Measurements from ENCODE around the gene NRG3. TPM values are rescaled to one million over a fixed set of nuclear protein-coding genes. Genes with fewer than 3 reads are reported as not detected.

The NRG3 gene
- total and polyA plus RNA-seq, 3 experiments from 2014 or later, result not detected

DNA sequence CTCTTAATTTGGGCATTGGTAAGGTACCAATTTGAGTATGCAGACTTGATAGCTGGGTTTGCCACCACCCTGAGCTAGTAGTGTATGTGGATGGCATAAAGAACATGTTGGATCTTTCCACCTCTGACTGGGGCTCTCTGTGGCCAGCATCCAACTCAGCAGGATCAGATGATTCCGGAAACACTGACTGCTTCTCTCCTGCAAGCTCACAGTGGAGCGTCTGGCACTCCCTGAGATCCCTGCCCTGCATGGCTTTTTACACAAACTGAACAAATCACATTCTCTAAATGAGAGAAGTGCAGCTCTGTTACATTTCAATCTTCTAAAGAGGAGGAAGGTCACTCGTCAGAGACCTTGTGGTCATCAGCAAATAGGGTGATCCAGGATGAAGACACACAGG is 1057.5 kb downstream of the NRG3 start:
- no peaks in the 10 kb centered on the region for H3K27me3 Mint-ChIP-seq
- ChIA-PET POLR2A (no interaction called here), CTCF (no interaction called here)
- Histone ChIP-seq H3K4me1 (ENCODE audit: insufficient read depth, low read length) (no peaks in the 10 kb centered on the region), H3K9me3 (ENCODE audit: low read length) (no peaks in the 10 kb centered on the region), H3K27me3 (ENCODE audit: insufficient read depth, low read length, poor library complexity, severe bottlenecking) (no peaks in the 10 kb centered on the region), H3K4me3 (ENCODE audit: low read length) (no peak overlapping the region), H3K36me3 (ENCODE audit: insufficient read depth, low read length) (no peaks in the 10 kb centered on the region), H3K27ac (ENCODE audit: low read depth, low read length) (no peak overlapping the region)
- DNase-seq, result no peak
- no peaks in the 10 kb centered on the region for H3K36me3 Mint-ChIP-seq
- H3K4me1 Mint-ChIP-seq, result no peaks in the 10 kb centered on the region
- no peak overlapping the region for H3K27ac Mint-ChIP-seq
- no peak overlapping the region for H3K4me3 Mint-ChIP-seq
- peaks cover 0 to 9% (median 3%) of the 10 kb centered on the region in 5 donors for H3K9me3 Mint-ChIP-seq

DNA sequence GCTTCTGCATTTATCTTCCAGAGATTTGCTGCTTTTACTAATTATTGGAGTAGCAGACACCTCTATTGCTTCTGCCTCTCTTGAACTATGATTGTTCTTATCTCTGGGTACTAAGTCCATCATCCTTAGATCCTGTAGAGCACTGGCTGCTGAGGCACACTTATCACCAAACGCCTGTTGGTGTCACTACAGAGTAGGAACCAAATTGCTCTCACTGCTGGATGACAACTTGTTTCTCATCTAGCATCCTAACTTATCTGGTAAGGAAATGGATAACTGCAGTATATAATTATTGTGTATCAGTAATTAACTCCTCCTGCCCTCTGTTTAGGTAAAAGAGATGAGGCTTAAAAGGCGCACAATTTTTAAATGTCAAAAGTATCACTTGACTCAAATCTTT is 1059.4 kb downstream of the NRG3 start:
- POLR2A ChIA-PET, result no interaction called here
- Histone ChIP-seq H3K4me3 (ENCODE audit: low read length) (no peak overlapping the region), H3K9me3 (ENCODE audit: low read length) (no peaks in the 10 kb centered on the region), H3K4me1 (ENCODE audit: insufficient read depth, low read length) (no peaks in the 10 kb centered on the region), H3K36me3 (ENCODE audit: insufficient read depth, low read length) (no peaks in the 10 kb centered on the region), H3K27ac (ENCODE audit: low read depth, low read length) (no peak overlapping the region), H3K27me3 (ENCODE audit: insufficient read depth, low read length, poor library complexity, severe bottlenecking) (no peaks in the 10 kb centered on the region)
- Mint-ChIP-seq H3K9me3 (peaks cover 0 to 9% (median 3%) of the 10 kb centered on the region in 5 donors), H3K4me3 (no peak overlapping the region), H3K36me3 (no peaks in the 10 kb centered on the region), H3K27ac (no peak overlapping the region), H3K27me3 (no peaks in the 10 kb centered on the region), H3K4me1 (no peaks in the 10 kb centered on the region)
- CTCF ChIA-PET, result no interaction called here
- no peak for DNase-seq

DNA sequence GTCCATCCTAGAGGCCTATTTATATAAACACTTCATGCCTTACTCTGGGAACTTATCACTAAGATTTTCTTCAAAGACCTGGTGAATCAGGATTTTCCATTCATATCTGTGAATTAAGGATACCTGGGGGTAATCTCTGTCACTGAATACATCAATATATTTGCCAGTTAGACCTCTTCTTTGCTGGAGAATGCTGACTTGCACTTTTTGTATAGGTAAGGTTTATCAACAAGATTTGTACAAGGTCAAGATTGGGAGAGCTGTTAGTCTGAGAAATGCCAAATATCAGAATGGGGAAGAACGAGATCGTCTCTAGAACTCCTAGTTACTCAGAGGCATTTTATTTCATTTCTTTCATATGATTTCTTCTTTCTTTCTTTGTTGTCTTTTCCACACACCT is 1060.0 kb downstream of the NRG3 start:
- no peak for DNase-seq
- peaks cover 0 to 9% (median 3%) of the 10 kb centered on the region in 5 donors for H3K9me3 Mint-ChIP-seq
- Histone ChIP-seq H3K27me3 (ENCODE audit: insufficient read depth, low read length, poor library complexity, severe bottlenecking) (no peaks in the 10 kb centered on the region), H3K4me1 (ENCODE audit: insufficient read depth, low read length) (no peaks in the 10 kb centered on the region), H3K36me3 (ENCODE audit: insufficient read depth, low read length) (no peaks in the 10 kb centered on the region), H3K27ac (ENCODE audit: low read depth, low read length) (no peak overlapping the region), H3K9me3 (ENCODE audit: low read length) (no peaks in the 10 kb centered on the region), H3K4me3 (ENCODE audit: low read length) (no peak overlapping the region)
- H3K36me3 Mint-ChIP-seq, result no peaks in the 10 kb centered on the region
- H3K4me3 Mint-ChIP-seq, result no peak overlapping the region
- no peaks in the 10 kb centered on the region for H3K4me1 Mint-ChIP-seq
- POLR2A ChIA-PET, result no interaction called here
- H3K27me3 Mint-ChIP-seq, result no peaks in the 10 kb centered on the region
- no peak overlapping the region for H3K27ac Mint-ChIP-seq
- CTCF ChIA-PET, result no interaction called here

DNA sequence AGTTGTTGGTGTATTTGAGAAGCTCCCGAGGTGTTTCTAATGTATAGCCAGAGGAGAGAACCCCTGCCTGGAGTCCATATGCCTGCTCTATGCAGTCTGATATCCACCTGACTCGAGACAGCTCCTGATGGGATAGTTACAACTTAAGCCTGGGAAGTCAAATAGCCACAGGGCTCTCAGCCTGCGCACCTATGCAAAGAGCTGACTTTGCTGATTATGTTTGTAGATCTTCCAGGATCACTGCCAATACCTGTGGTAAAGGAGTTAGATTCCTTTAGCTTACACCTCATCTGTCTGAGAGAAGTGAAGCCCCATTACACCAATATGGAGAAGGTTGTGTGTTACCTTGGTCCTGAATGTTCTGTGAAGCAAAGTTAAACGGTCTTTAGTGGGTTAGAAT is 1063.3 kb downstream of the NRG3 start:
- H3K27ac ChIP-seq (ENCODE audit: low read depth, low read length), result no peak overlapping the region
- H3K4me1 Mint-ChIP-seq, result no peaks in the 10 kb centered on the region
- ChIA-PET CTCF (no interaction called here), POLR2A (no interaction called here)
- peaks cover 2 to 5% (median 3%) of the 10 kb centered on the region in 5 donors for H3K9me3 Mint-ChIP-seq
- no peaks in the 10 kb centered on the region for H3K27me3 ChIP-seq (ENCODE audit: insufficient read depth, low read length, poor library complexity, severe bottlenecking)
- H3K4me3 ChIP-seq (ENCODE audit: low read length), result no peak overlapping the region
- H3K4me3 Mint-ChIP-seq, result no peak overlapping the region
- no peaks in the 10 kb centered on the region for H3K27me3 Mint-ChIP-seq
- no peaks in the 10 kb centered on the region for H3K36me3 ChIP-seq (ENCODE audit: insufficient read depth, low read length)
- H3K36me3 Mint-ChIP-seq, result no peaks in the 10 kb centered on the region
- H3K4me1 ChIP-seq (ENCODE audit: insufficient read depth, low read length), result no peaks in the 10 kb centered on the region
- no peak for DNase-seq
- no peaks in the 10 kb centered on the region for H3K9me3 ChIP-seq (ENCODE audit: low read length)
- no peak overlapping the region for H3K27ac Mint-ChIP-seq

DNA sequence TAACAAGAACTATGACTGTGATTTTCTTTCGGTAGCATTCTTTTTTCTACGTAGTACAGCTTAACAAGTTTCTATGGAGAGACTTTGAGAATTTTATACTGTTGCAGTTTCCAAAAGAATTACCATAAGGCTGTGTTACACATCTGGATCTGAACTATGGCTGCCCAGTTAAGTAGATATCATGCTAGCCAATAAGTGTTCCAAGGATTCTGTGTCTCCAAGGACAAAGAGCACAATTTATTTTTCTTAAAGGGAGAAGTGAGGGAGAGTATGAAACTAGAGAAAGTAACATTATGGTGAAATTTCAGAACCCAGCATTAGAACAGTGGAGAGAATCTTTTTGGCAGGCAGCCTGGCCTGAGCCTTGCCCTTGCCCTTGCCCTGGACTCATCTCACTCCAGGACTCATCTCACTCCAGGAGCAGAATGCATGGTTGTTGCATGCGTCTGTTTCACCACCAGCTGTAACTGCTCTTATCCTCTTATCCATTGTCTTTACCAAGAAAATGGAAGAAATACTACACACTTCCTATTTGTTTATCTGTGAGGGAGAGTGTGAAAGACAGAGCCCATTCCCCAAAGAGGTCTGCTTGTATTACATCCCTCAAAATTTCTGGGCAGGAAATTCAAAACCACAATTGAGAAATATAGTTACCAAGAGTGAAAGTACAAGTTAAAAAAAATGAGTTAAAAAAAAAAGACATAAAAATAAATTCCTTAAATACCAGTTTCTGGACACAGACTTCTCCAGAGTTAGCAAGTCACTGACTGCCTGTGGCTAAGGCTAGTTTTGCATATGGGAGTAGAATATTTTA is 1067.5 kb downstream of the NRG3 start:
- no peaks in the 10 kb centered on the region for H3K4me1 ChIP-seq (ENCODE audit: insufficient read depth, low read length)
- peaks cover 2 to 8% (median 8%) of the 10 kb centered on the region in 5 donors for H3K9me3 Mint-ChIP-seq
- ChIA-PET CTCF (no interaction called here), POLR2A (no interaction called here)
- no peak overlapping the region for H3K4me3 Mint-ChIP-seq
- H3K36me3 ChIP-seq (ENCODE audit: insufficient read depth, low read length), result no peaks in the 10 kb centered on the region
- H3K36me3 Mint-ChIP-seq, result no peaks in the 10 kb centered on the region
- H3K27ac Mint-ChIP-seq, result no peak overlapping the region
- no peaks in the 10 kb centered on the region for H3K27me3 Mint-ChIP-seq
- no peaks in the 10 kb centered on the region for H3K4me1 Mint-ChIP-seq
- H3K4me3 ChIP-seq (ENCODE audit: low read length), result no peak overlapping the region
- no peaks in the 10 kb centered on the region for H3K9me3 ChIP-seq (ENCODE audit: low read length)
- DNase-seq, result no peak
- no peak overlapping the region for H3K27ac ChIP-seq (ENCODE audit: low read depth, low read length)
- H3K27me3 ChIP-seq (ENCODE audit: insufficient read depth, low read length, poor library complexity, severe bottlenecking), result no peaks in the 10 kb centered on the region

DNA sequence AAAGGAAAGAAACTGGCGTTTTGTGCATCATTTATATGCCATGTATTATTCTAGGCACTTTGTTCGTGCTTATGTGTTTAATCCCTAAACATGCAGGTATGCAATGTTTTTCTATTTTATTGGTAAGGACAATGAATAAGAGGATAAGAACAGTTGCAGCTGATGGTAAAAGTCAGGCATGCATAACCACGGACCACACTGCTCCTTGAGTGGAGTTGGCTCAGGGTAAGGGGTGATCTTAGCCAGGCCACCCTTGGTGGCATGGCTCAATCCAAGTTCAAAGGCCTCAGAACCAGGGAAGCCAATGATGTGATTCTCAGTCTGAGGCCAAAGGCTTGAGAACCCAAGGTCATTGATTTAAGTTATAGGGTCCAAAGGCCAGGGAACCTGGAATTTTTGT is 1068.1 kb downstream of the NRG3 start:
- Histone ChIP-seq H3K4me1 (ENCODE audit: insufficient read depth, low read length) (no peaks in the 10 kb centered on the region), H3K27ac (ENCODE audit: low read depth, low read length) (no peak overlapping the region), H3K9me3 (ENCODE audit: low read length) (no peaks in the 10 kb centered on the region), H3K36me3 (ENCODE audit: insufficient read depth, low read length) (no peaks in the 10 kb centered on the region), H3K4me3 (ENCODE audit: low read length) (no peak overlapping the region), H3K27me3 (ENCODE audit: insufficient read depth, low read length, poor library complexity, severe bottlenecking) (no peaks in the 10 kb centered on the region)
- Mint-ChIP-seq H3K4me3 (no peak overlapping the region), H3K4me1 (no peaks in the 10 kb centered on the region), H3K9me3 (peaks cover 2 to 9% (median 8%) of the 10 kb centered on the region in 5 donors), H3K27me3 (no peaks in the 10 kb centered on the region), H3K27ac (no peak overlapping the region), H3K36me3 (no peaks in the 10 kb centered on the region)
- no peak for DNase-seq
- CTCF ChIA-PET, result no interaction called here
- POLR2A ChIA-PET, result no interaction called here

DNA sequence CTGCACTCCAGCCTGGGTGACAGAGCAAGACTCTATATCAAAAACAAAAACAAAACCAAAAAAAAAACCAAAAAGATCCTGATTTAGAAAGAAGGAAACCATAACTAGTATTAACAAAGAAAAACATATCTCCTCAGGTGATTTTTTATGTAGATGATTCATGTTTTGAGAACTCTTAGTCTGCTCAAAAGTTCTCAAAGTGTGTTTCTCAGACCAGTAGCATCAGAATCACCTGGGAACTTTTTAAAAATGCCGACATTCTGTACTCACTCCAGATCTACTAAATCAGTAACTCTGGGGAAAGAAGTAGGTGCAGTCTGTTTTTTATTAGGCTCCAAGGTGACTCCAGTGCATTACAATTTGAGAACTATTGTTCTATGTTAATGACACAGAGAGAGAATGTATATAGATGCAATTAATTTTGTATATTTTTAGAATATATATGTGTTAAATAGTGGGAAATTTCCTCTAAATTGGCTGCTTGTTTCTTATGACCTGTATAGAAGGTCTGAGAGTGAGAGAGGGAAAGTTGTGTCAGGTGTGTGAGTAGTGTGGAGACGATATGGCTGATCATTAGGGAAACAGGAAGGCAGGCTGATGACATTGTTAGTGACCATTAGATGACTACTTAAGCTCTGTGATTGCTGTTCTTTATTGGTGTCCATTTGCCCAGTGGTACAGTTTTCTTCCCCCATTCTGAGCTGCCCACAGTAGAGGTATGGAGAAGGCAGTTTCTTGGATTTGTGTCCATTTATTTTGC is 1075.0 kb downstream of the NRG3 start:
- peaks cover 0 to 8% (median 5%) of the 10 kb centered on the region in 5 donors for H3K9me3 Mint-ChIP-seq
- Histone ChIP-seq H3K36me3 (ENCODE audit: insufficient read depth, low read length) (no peaks in the 10 kb centered on the region), H3K9me3 (ENCODE audit: low read length) (no peaks in the 10 kb centered on the region), H3K27me3 (ENCODE audit: insufficient read depth, low read length, poor library complexity, severe bottlenecking) (no peaks in the 10 kb centered on the region), H3K4me1 (ENCODE audit: insufficient read depth, low read length) (no peaks in the 10 kb centered on the region), H3K4me3 (ENCODE audit: low read length) (no peak overlapping the region), H3K27ac (ENCODE audit: low read depth, low read length) (no peak overlapping the region)
- H3K36me3 Mint-ChIP-seq, result no peaks in the 10 kb centered on the region
- CTCF ChIA-PET, result no interaction called here
- no peak overlapping the region for H3K27ac Mint-ChIP-seq
- no peaks in the 10 kb centered on the region for H3K4me1 Mint-ChIP-seq
- no peak overlapping the region for H3K4me3 Mint-ChIP-seq
- DNase-seq, result no peak
- POLR2A ChIA-PET, result no interaction called here
- H3K27me3 Mint-ChIP-seq, result no peaks in the 10 kb centered on the region

DNA sequence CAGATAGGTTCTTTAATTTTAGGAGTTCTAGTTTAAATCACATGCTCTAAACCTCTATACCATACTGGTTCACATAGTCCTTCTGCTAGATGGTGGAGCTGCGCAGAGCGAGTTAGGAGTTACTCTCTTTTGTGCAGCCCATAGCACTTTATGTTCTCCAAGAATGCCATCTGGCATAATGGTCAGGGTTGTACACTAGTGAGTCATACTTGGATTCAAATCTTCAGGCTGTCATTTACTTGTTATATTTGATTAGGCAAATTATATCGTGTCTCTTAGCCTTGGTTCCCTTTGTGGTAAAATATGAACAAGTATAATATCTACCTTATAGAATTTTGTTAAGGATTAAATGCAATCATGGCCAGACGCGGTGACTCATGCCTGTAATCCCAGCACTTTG is 1078.3 kb downstream of the NRG3 start:
- Mint-ChIP-seq H3K27me3 (no peaks in the 10 kb centered on the region), H3K27ac (no peak overlapping the region), H3K36me3 (no peaks in the 10 kb centered on the region), H3K4me1 (no peaks in the 10 kb centered on the region), H3K4me3 (no peak overlapping the region), H3K9me3 (peaks cover 0 to 8% (median 0%) of the 10 kb centered on the region in 5 donors)
- Histone ChIP-seq H3K4me1 (ENCODE audit: insufficient read depth, low read length) (no peaks in the 10 kb centered on the region), H3K36me3 (ENCODE audit: insufficient read depth, low read length) (no peaks in the 10 kb centered on the region), H3K9me3 (ENCODE audit: low read length) (no peaks in the 10 kb centered on the region), H3K27ac (ENCODE audit: low read depth, low read length) (no peak overlapping the region), H3K4me3 (ENCODE audit: low read length) (no peak overlapping the region), H3K27me3 (ENCODE audit: insufficient read depth, low read length, poor library complexity, severe bottlenecking) (no peaks in the 10 kb centered on the region)
- POLR2A ChIA-PET, result no interaction called here
- CTCF ChIA-PET, result no interaction called here
- no peak for DNase-seq

Data from CD8-positive, alpha-beta memory T cell (primary cell).